BJ (cell line): ENCODE measurements around the gene ANGPTL2. TPM values are rescaled to one million over a fixed set of nuclear protein-coding genes. Genes with fewer than 3 reads are reported as not detected.

ENCODE experiments used
- CTCF ChIA-PET: fragments of 350-600 bp; formaldehyde crosslinking; extraction: SDS; loops from one replicate; lab custom pipeline; 2021; ENCODE audit warnings: antibody characterized with exemption, inconsistent platforms; lab: Yijun Ruan, JAX
- POLR2A ChIA-PET: fragments of 300-600 bp; sonication (Branson Sonifier 250); formaldehyde crosslinking; extraction: SDS; loops from one replicate; lab custom pipeline; 2021; ENCODE audit warnings: antibody characterized with exemption; lab: Charles Lee
- DNase-seq: peaks from one replicate; pipeline ENCODE4 v3.0.0-alpha.2; 2011; ENCODE audit warnings: low read depth
- H3K27me3 ChIP-seq: 2 replicates; pipeline ENCODE4 v1.6.0; 2011; ENCODE audit warnings: low read length; ENCODE audit not compliant: control insufficient read depth, insufficient read depth
- H3K36me3 ChIP-seq: 2 replicates; pipeline ENCODE4 v1.5.1; 2011; ENCODE audit warnings: low read length; ENCODE audit not compliant: control insufficient read depth, insufficient read depth
- H3K4me3 ChIP-seq: 2 replicates; pipeline ENCODE4 v1.5.1; 2011; ENCODE audit warnings: low read depth, mild to moderate bottlenecking, control low read depth, low read length
- CTCF ChIP-seq: IDR thresholded peaks from 2 replicates; pipeline ENCODE4 v1.5.1; 2011; ENCODE audit warnings: low read depth, mild to moderate bottlenecking, control low read depth, inconsistent platforms, low read length, moderate library complexity; ENCODE audit not compliant: insufficient read depth
- polyA plus RNA-seq: library from polyadenylated mRNA; depleted of rRNA; stranded (reverse); fragments of >200 nt; gene quantifications from 2 replicates; pipeline ENCODE4 v1.2.3, GENCODE V29; 2011

Gene ANGPTL2
- polyA plus RNA-seq, 1 experiment: 47.0 TPM

- ChIA-PET CTCF (no interaction called here), POLR2A (no interaction called here)
- DNase-seq: no peak
- H3K36me3 ChIP-seq: peaks cover 6% of the 10 kb centered on the region
- TF ChIP-seq CTCF: no peak
- no peaks in the 10 kb centered on the region for H3K27me3 ChIP-seq
- no peak overlapping the region for H3K4me3 ChIP-seq
Measured at GRCh38 chr9:127098916-127099553, 23.4 kb downstream of the ANGPTL2 start.

GRCh38 chr9:127097683-127098082, 24.8 kb downstream of the ANGPTL2 start:
- CTCF ChIA-PET: interaction anchor here (0.7 kb wide), 1 partner anchor 475 kb away, joined by 3 read pairs; no protein-coding TSS in a partner anchor
- POLR2A ChIA-PET: no interaction called here
- Histone ChIP-seq H3K27me3 (no peaks in the 10 kb centered on the region), H3K36me3 (peaks cover 6% of the 10 kb centered on the region), H3K4me3 (no peak overlapping the region)
- TF ChIP-seq CTCF: no peak
- no peak for DNase-seq

GRCh38 chr9:127096208-127096607, 26.2 kb downstream of the ANGPTL2 start:
- TF ChIP-seq CTCF: no peak
- peaks cover 6% of the 10 kb centered on the region for H3K36me3 ChIP-seq
- no peak for DNase-seq
- no peaks in the 10 kb centered on the region for H3K27me3 ChIP-seq
- ChIA-PET CTCF (no interaction called here), POLR2A (no interaction called here)
- no peak overlapping the region for H3K4me3 ChIP-seq

GRCh38 chr9:127095411-127095810, 27.0 kb downstream of the ANGPTL2 start:
- Histone ChIP-seq H3K36me3 (peaks cover 4% of the 10 kb centered on the region), H3K4me3 (no peak overlapping the region), H3K27me3 (no peaks in the 10 kb centered on the region)
- no peak for TF ChIP-seq CTCF
- ChIA-PET POLR2A (no interaction called here), CTCF (no interaction called here)
- DNase-seq: no peak

GRCh38 chr9:127093319-127094020, 29.0 kb downstream of the ANGPTL2 start:
- DNase-seq: no peak
- ChIA-PET CTCF (interaction anchor here (0.8 to 1.8 kb wide), 2 partner anchors 10 to 11 kb away, joined by 3 read pairs; no protein-coding TSS in a partner anchor), POLR2A (no interaction called here)
- no peak for TF ChIP-seq CTCF
- Histone ChIP-seq H3K4me3 (no peak overlapping the region), H3K27me3 (no peaks in the 10 kb centered on the region), H3K36me3 (peaks cover 6% of the 10 kb centered on the region)
